Osteoblast (primary cell): Measurements from ENCODE around the gene TWF2. TPM values are rescaled to one million over a fixed set of nuclear protein-coding genes. Genes with fewer than 3 reads are reported as not detected.
A peak's percentile ranks its signal among the peaks of the same experiment; 100 is the strongest.

Experiments used
- DNase-seq: peaks from one replicate; pipeline ENCODE4 v3.0.0; 2011; ENCODE audit warnings: low spot score, mixed read lengths; ENCODE audit not compliant: insufficient read length; ENCODE audit errors: missing footprints
- H2AFZ ChIP-seq: 2 replicates; pipeline ENCODE4 v1.6.0; 2011; ENCODE audit warnings: mild to moderate bottlenecking, low read length
- H3K27ac ChIP-seq: 2 replicates; pipeline ENCODE4 v1.5.1; 2011; ENCODE audit warnings: mild to moderate bottlenecking, low read depth, low read length, moderate library complexity
- H3K27me3 ChIP-seq: 2 replicates; pipeline ENCODE4 v1.6.0; 2012; ENCODE audit warnings: mild to moderate bottlenecking, control low read depth, inconsistent platforms, low read length, moderate library complexity; ENCODE audit not compliant: insufficient read depth
- H3K36me3 ChIP-seq: 2 replicates; pipeline ENCODE4 v1.5.1; 2011; ENCODE audit warnings: mild to moderate bottlenecking, low read length, control low read depth, moderate library complexity; ENCODE audit not compliant: insufficient read depth
- H3K4me1 ChIP-seq: 2 replicates; pipeline ENCODE4 v1.5.1; 2011; ENCODE audit warnings: mild to moderate bottlenecking, low read length, control low read depth, moderate library complexity; ENCODE audit not compliant: insufficient read depth
- H3K4me2 ChIP-seq: 2 replicates; pipeline ENCODE4 v1.6.0; 2011; ENCODE audit warnings: mild to moderate bottlenecking, low read length; ENCODE audit not compliant: insufficient read depth
- H3K4me3 ChIP-seq: fragments of 200-600 bp; sonication (generic); 3 replicates; pipeline ENCODE4 v1.5.1; 2012; ENCODE audit warnings: mild to moderate bottlenecking, low read length, inconsistent platforms; ENCODE audit not compliant: insufficient read depth
- H3K79me2 ChIP-seq: 2 replicates; pipeline ENCODE4 v1.6.0; 2012; ENCODE audit warnings: mild to moderate bottlenecking, low read length, control low read depth, inconsistent platforms; ENCODE audit not compliant: insufficient read depth
- H3K9me3 ChIP-seq: 2 replicates; pipeline ENCODE4 v1.5.1; 2011; ENCODE audit warnings: low read depth, low read length, control low read depth
- H4K20me1 ChIP-seq: 2 replicates; pipeline ENCODE4 v1.6.0; 2012; ENCODE audit warnings: mild to moderate bottlenecking, low read length, control low read depth; ENCODE audit not compliant: insufficient read depth
- total RNA-seq: library from RNA; depleted of rRNA; stranded (reverse); fragments of >200 nt; gene quantifications from 2 replicates; pipeline ENCODE4 v1.2.3, GENCODE V29; 2012
- TF ChIP-seq, protein P1 (sequence below): IDR thresholded peaks from 2 replicates; pipeline ENCODE4 v1.5.1; 2011; ENCODE audit warnings: mild to moderate bottlenecking, low read depth, low read length, moderate library complexity; ENCODE audit errors: extremely low read depth

TWF2 gene
- total RNA-seq, 1 donor: 138 TPM

DNA sequence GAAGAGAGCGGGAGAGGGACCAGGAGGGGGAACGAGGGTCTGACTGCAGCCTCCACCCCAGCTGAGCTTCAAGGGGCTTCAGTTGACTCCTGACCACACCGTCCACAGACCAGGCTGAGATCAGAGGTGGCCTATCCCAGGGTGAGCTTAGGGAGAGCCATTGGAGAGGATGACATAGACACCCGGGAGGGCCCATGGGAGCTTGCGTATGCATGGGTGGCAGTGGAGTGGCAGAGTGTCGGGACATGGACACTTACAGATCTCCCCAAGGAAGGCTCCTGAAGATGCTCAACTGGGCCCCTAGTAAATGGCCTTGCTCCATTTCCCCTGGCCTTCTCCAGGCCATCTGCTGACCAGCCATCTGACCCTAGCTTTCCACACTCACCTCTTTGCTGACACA lies 53.6 kb downstream of the TWF2 start:
- Histone ChIP-seq H3K4me3 (no peak overlapping the region), H3K36me3 (no peaks in the 10 kb centered on the region), H3K27ac (no peak overlapping the region), H3K9me3 (no peaks in the 10 kb centered on the region), H3K4me1 (peaks cover 10% of the 10 kb centered on the region), H4K20me1 (no peaks in the 10 kb centered on the region), H3K79me2 (no peaks in the 10 kb centered on the region), H3K27me3 (no peaks in the 10 kb centered on the region), H3K4me2 (no peak overlapping the region), H2AFZ (no peak overlapping the region)
- TF ChIP-seq, protein P1, sequence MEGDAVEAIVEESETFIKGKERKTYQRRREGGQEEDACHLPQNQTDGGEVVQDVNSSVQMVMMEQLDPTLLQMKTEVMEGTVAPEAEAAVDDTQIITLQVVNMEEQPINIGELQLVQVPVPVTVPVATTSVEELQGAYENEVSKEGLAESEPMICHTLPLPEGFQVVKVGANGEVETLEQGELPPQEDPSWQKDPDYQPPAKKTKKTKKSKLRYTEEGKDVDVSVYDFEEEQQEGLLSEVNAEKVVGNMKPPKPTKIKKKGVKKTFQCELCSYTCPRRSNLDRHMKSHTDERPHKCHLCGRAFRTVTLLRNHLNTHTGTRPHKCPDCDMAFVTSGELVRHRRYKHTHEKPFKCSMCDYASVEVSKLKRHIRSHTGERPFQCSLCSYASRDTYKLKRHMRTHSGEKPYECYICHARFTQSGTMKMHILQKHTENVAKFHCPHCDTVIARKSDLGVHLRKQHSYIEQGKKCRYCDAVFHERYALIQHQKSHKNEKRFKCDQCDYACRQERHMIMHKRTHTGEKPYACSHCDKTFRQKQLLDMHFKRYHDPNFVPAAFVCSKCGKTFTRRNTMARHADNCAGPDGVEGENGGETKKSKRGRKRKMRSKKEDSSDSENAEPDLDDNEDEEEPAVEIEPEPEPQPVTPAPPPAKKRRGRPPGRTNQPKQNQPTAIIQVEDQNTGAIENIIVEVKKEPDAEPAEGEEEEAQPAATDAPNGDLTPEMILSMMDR: no peak
- no peak for DNase-seq

DNA sequence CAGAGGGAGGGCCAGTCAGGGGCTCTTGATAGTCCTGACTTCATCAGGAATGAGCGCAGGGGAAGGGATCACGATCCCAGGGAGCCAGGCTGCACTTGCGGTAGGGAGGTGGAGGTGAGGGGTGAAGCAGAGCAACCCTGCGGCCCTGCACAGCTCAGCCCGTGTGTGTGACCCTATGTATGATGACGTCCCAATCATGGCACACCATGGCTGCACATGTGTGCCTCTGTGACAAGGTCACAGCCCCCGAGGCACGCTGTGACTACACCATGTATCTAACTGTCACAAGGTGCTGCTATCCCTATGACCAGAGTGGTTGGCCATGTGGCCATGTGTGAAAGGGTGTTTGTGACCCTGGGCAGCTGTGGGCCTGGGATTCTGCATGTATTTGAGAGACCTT lies 54.3 kb downstream of the TWF2 start:
- no peaks in the 10 kb centered on the region for H4K20me1 ChIP-seq
- no peaks in the 10 kb centered on the region for H3K27me3 ChIP-seq
- H2AFZ ChIP-seq: no peak overlapping the region
- H3K4me3 ChIP-seq: no peak overlapping the region
- H3K27ac ChIP-seq: no peak overlapping the region
- peaks cover 4% of the 10 kb centered on the region for H3K4me1 ChIP-seq
- no peaks in the 10 kb centered on the region for H3K79me2 ChIP-seq
- H3K4me2 ChIP-seq: no peak overlapping the region
- peak; percentile 86 for DNase-seq
- no peaks in the 10 kb centered on the region for H3K9me3 ChIP-seq
- no peaks in the 10 kb centered on the region for H3K36me3 ChIP-seq
- TF ChIP-seq, protein P1: no peak

DNA sequence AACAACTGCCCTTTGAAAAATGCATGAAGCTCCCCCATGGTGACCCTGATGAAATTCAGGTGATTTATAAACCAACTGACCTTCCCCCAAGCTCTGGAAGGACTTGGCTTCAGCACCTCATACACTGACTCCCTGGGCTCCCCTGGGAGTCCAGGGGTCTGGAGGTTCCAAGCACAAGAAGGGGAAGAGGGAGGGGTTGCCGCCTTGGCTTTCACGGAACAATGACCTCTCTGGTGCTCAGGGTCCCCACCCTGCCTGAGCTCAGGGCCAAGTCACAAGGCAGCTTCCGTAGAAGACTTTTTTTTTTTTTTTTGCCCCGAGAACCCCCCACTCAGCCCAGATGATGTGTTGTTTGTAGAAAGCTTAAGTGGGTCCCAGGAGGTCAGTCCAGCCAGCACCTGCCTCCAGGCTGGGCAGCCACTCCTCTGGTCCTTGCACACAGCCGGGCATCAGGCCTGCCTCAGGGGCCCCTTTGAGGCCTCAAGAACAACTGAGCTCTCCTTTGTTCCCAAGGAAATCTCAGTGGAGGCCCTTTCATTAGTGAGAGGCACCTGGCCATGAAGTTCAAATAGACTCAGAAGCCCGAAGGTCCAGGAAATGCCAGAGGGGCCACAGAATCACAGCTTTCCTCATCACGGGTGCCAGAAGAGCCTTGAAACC lies 55.0 kb downstream of the TWF2 start:
- H3K4me3 ChIP-seq: no peak overlapping the region
- peaks cover 3% of the 10 kb centered on the region for H3K4me1 ChIP-seq
- no peak overlapping the region for H2AFZ ChIP-seq
- H3K9me3 ChIP-seq: no peaks in the 10 kb centered on the region
- no peaks in the 10 kb centered on the region for H4K20me1 ChIP-seq
- no peaks in the 10 kb centered on the region for H3K79me2 ChIP-seq
- H3K4me2 ChIP-seq: no peak overlapping the region
- no peaks in the 10 kb centered on the region for H3K27me3 ChIP-seq
- DNase-seq: no peak
- no peaks in the 10 kb centered on the region for H3K36me3 ChIP-seq
- TF ChIP-seq, protein P1: no peak
- H3K27ac ChIP-seq: no peak overlapping the region

DNA sequence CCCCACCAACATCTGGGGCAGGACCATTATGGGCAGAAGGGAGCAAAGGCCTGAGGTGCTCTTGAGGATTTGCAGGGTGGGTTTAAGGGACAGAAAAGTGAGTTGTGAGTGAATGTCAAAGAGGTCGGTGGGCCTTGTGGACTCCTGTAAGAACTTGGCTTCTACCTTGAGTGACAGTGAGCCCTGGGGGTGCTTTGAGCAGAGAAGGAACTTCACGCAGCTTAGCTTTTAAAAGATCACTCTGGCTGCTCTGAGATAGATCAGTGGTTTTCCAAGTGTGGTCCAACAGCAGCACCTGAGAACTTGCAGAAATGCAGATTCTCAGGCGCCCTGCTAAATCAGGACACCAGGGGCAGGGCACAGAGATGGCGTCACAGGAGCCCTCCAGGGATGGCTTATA lies 56.3 kb downstream of the TWF2 start:
- H3K79me2 ChIP-seq: no peaks in the 10 kb centered on the region
- H3K4me2 ChIP-seq: no peak overlapping the region
- H3K4me3 ChIP-seq: no peak overlapping the region
- H3K9me3 ChIP-seq: no peaks in the 10 kb centered on the region
- H3K27me3 ChIP-seq: no peaks in the 10 kb centered on the region
- TF ChIP-seq, protein P1: no peak
- no peaks in the 10 kb centered on the region for H4K20me1 ChIP-seq
- no peak overlapping the region for H2AFZ ChIP-seq
- H3K27ac ChIP-seq: no peak overlapping the region
- no peak for DNase-seq
- no peaks in the 10 kb centered on the region for H3K36me3 ChIP-seq
- H3K4me1 ChIP-seq: peaks cover 3% of the 10 kb centered on the region
